T follicular helper cell (primary cell): ENCODE measurements around the gene ZNF80.
"Not testable (repeated sequence)": the region's sequence is repeated elsewhere in the genome, so short reads cannot be mapped to it uniquely, and the experiment has no call there.

Experiments used
- DNase-seq: peaks from one replicate; pipeline ENCODE4 v3.0.0-alpha.2; 2020; ENCODE audit warnings: low read depth
- total RNA-seq, 2 experiments: gene quantifications; one replicate each; lab custom pipeline; 2026; lab: John Stamatoyannopoulos, UW

The ZNF80 gene
- total RNA-seq, result 1.0 to 2.5 reads per million in 2 experiments

- not testable (repeated sequence) for DNase-seq
Observed at GRCh38 chr3:114237478-114237877, at the start of gene ZNF80. Gene ZNF80, minus strand, starts transcription at chr3:114237578. Its CDS starts 504 bp downstream, at chr3:114237074.

DNA sequence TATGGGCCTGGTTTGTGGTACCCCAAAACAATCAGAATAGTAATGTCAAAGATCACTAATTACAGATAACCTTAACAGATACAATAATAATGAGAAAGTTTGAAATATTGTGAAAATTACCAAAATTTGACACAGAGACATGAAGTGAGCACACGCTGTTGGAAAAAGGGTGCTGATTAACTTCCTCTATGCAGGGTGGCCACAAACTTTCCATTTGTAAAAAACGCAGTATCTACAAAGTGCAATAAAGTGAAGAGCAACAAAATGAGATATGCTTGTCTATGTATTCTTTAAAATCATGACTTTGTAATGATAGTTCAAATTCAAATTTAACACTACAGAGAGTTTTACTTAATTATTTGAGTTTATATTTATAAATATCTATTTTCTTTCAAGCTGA lies 48.9 kb upstream of the ZNF80 start:
- DNase-seq, result no peak

DNA sequence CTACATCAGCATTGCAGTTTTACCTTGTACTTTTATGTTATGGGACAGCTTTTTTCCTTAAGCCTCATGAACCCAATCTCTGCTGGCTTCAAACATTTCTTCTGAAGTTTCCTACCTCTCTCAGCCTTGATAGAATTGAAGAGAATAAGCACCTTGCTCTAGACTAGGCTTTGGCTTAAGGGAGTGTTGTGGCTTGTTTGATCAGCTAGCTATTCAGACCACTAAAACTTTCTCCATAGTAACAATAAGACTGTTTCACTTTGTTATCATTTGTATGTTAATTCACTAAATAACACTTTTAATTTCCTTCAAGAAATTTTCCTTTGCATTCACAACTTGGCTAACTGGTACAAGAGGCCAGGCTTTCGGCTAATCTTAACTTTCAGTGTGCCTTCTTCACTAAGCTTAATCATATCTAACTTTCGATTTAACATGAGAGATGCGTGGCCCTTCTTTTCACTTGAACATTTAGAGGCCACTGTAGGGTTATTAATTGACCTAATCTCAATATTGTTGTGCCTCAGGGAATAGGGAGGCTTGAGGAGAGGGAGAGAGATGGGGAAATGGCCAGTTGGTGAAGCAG lies 48.4 kb upstream of the ZNF80 start:
- no peak for DNase-seq

DNA sequence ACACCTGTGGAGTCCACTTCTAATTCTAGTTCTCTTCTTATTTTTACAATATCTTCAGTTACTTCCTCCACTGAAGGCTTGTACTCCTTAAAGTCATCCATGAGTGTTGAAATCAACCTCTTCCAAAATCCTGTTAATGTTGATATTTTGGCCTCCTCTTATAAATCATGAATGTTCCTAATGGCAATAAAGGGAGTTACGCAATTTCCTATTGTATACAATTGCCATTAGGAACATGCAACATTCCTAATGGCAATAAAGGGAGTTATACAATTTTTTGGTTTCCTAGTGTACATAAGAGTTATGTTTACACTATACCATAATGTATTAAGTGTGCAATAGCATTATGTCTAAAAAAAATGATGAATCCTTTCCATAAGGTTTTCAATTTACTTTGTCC lies 47.3 kb upstream of the ZNF80 start:
- DNase-seq, result no peak

DNA sequence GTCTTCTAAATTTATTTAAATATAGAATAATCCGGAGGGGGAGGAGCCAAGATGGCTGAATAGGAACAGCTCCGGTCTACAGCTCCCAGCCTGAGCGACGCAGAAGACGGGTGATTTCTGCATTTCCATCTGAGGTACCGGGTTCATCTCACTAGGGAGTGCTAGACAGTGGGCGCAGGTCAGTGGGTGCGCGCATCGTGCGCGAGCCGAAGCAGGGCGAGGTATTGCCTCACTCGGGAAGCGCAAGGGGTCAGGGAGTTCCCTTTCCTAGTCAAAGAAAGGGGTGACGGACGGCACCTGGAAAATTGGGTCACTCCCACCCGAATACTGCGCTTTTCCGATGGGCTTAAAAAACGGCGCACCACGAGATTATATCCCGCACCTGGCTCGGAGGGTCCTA lies 39.5 kb upstream of the ZNF80 start:
- DNase-seq, result not testable (repeated sequence)

GRCh38 chr3:114274929-114275328 lies 37.6 kb upstream of the ZNF80 start:
- DNase-seq, result no peak

DNA sequence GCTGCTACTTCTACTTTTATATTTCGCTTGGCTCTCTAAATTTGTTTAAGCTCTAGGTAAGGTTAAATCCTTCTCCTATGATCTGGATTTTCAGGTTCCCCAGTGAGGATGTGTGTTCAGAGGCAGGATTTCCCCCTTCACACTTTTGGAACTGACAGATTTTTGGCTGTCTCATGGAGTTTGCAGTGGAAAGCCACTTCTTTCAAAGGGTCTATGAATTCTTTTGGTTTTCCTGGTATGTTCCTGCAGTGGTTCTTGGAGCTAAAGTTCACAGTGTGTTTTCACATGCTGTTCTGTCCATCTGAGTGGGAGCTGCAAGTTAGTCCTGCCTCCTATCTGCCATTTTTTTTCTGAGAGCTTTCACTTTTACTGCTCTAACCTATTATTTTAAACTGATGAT lies 34.9 kb upstream of the ZNF80 start:
- no peak for DNase-seq

- DNase-seq, result no peak
Observed at GRCh38 chr3:114270019-114270418, 32.6 kb upstream of the ZNF80 start.

- DNase-seq, result no peak
Observed at GRCh38 chr3:114260152-114260551, 22.8 kb upstream of the ZNF80 start.

GRCh38 chr3:114259566-114259965 lies 22.2 kb upstream of the ZNF80 start:
- DNase-seq, result no peak

DNA sequence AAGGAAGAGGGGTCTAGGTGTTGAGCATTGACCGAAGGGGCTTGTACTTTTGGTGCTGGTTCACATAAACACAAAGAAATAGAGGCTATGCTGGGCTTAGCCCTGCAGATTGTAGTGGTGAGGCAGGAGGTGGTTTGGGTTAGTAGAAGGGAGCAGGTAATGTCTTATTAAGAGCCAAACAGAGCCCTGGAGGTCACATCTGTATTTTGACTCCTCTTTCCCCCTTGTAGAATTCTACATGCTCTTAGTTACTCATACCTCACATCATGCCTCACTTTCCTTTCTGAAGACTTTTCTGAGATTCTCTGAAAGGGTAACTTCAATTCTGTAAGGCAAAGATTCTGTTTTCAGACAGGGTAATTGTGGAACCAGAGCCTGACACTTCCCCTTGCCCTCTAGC lies 16.1 kb upstream of the ZNF80 start:
- no peak for DNase-seq

DNA sequence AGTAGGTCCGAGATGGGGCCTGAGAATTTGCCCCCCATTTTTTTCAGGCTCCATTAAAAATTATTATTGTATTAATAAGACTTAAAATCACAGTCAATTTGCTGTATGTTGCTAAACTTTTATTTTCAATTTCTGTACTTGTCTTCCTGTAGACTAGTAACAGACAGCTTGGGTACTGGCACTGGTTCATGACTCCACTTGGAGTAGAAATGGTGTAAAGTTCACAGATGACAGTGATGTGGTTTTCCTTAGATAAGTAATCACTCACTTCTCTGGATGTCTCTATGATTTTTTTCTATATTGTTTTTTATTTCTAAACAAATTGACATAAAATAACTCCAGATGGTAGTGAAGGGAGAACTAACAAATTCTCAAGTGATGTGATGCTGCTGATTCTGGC lies 15.6 kb upstream of the ZNF80 start:
- DNase-seq, result no peak

- DNase-seq, result no peak
Observed at GRCh38 chr3:114242947-114243346, 5.6 kb upstream of the ZNF80 start.

DNA sequence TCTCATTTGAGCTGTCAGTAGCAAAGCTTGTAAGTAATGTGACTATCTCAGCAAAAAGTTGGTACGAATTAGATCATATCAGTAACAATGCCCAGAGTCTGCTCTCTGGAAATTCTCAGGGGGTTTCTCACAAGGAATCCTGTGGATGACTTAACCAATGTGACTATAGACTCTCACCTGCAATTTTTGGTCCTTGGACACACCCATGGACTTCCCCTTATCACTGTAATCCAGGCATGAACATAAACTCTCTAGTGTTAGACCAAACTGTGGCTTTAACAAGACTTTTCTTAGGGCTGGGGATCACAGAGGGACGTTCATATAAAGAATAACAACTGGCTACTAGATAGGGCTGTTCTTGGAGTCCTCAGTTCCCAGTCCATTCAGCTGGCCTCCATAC lies 3.9 kb upstream of the ZNF80 start:
- DNase-seq, result no peak

DNA sequence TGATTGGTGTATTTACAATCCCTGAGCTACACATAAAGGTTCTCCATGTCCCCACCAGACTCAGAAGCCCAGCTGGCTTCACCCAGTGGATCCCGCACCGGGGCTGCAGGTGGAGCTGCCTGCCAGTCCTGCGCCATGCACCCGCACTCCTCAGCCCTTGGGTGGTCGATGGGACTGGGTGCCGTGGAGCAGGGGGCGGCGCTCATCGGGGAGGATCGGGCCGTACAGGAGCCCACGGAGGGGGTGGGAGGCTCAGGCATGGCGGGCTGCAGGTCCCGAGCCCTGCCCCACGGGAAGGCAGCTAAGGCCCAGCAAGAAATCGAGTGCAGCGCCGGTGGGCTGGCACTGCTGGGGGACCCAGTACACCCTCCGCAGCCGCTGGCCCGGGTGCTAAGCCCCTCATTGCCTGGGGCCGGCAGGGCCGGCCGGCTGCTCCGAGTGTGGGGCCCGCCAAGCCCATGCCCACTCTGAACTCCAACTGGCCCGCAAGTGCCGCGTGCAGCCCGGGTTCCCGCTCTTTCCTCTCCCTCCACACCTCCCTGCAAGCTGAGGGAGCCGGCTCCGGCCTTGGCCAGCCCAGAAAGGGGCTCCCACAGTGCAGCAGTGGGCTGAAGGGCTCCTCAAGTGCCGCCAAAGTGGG lies 888 bp upstream of the ZNF80 start:
- not testable (repeated sequence) for DNase-seq

DNA sequence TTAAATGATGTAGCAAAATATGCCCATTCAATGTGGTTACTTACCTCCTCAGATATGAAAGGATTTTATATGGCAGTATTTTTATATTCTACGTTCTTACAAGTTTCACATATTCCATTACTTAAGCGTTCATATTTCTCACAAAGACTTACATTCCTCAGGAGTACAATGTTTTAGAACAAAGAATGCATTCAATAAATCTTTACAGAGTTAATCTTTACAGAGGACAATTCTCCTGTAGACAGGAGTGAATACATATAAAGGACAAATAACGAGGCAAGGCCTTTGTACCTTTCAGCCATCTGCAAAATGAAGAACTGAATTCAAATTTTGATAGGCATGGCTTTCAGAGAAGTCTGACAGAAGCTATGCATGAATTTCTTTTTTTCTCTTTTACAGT lies 1.9 kb downstream of the ZNF80 start:
- no peak for DNase-seq

DNA sequence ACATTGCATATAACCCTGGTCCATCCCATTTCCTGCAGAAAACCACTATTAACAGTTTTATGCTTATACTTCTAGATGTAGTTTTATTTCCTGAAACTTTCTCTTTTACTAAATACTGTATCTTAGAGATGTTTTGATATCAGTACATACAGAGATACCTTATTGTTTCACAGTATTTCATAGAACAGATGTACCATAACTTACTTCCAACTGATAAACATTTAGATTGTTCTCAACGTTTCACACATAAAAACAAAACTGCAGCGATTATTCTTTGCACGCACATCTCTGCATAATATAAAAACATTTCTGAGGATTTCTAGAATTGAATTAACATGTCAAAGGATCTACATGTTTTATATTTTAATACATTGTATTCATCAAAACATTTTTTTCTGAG lies 2.6 kb downstream of the ZNF80 start:
- DNase-seq, result no peak

GRCh38 chr3:114231616-114232015 lies 5.8 kb downstream of the ZNF80 start:
- peak; percentile 24 for DNase-seq

GRCh38 chr3:114227076-114227475 lies 10.3 kb downstream of the ZNF80 start:
- DNase-seq, result no peak

DNA sequence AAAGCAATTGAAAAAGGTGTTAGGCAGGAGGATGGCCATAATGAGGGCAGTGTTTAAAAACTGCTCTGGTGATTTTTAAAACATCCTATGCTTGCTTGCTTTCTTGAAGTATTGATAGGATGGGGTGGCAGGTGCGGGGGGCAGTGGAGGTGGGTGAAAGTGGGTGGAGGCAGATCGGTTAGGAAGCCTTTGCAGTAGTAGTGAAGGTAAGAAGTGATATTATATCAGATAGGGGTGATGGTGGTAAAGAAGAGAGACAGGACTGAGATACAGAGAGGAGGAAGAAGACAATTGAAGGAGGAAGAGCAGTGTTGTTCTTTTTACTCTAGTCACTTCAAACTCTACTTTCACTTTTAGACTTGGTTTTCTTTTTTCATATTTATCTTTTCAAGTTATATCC lies 11.1 kb downstream of the ZNF80 start:
- DNase-seq, result no peak

DNA sequence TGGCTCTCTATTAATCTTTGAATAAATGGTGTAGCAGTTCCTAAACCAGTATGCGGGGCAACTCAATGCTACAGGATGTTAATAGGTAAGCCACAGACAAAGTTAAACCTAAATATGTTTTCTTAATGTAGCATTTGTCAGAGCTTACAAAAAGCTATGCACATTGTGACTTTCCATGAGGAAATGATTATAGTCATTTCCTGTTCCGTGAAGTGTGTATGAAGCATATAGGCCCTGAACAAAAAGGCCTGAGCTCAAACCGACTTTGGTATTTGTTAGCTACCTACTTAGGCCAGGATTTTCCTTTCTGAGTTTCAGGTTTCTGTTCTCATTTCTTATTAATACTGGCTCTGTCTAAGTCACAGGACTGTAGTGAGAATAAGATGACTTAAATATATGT lies 14.2 kb downstream of the ZNF80 start:
- no peak for DNase-seq

DNA sequence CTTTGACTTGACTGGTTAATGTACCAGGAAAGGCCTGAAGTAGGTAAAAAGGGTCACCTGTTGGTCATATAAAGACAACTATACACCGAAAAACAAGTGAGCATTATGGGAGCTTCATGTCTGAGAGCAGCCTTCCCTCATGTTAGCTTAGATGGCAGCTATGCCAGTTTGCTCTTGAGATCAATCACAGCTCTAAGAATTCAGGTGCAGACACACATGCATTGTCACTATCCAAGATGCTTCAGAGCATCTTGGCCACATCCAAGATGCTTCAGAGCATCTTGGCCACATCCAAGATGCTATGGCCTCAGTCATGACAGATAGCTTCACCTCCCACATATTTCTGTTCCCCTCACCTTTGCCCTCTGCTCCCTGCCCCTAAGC lies 15.5 kb downstream of the ZNF80 start:
- no peak for DNase-seq

DNA sequence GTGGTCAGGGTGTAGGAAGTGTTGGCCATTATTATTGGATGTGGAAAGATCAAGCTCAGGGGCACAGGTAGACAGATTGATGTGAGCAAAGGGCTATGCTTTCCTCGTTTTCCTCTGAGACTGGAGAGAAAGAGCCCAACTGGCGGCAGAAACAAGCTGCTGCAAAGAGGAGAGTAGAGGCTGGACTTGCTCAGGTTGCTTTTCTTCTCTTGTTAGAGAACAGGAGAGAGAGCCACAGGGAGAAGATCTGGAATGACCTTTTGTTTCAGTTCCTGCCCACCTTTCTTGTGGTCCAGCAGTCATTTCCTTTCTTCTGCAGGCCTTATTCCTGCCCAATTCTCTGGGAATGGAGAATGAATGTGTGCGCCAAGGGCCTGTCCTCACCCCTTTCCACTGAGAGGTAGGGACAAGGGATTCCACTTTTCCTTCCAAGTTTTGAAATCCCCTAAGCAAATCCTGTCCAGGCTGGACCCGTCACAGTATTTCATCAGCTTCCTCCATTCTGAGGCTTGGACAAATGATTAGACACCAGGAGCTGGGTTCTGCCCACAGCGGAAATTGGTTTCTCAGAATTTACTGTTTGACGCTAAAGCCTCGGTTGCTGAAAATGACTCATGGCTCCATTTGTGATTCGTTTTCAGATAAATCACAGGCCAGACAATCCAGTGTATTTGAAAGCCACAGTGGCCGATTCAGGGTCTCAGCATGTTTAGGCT lies 16.1 kb downstream of the ZNF80 start:
- DNase-seq, result peak; percentile 32
